ENCODE measurements around the gene AGTPBP1.
"Not testable (repeated sequence)": the region's sequence is repeated elsewhere in the genome, so short reads cannot be mapped to it uniquely, and the experiment has no call there.

The AGTPBP1 gene

GRCh38 chr9:85610074-85610860 is 131.5 kb downstream of the AGTPBP1 start:
- no peak for DNase-seq

GRCh38 chr9:85605905-85606304 is 135.8 kb downstream of the AGTPBP1 start:
- no peak for DNase-seq

- DNase-seq: no peak
These were observed 137.8 kb downstream of the AGTPBP1 start for GRCh38 chr9:85603936-85604335.

GRCh38 chr9:85602742-85603141 is 139.0 kb downstream of the AGTPBP1 start:
- no peak for DNase-seq

GRCh38 chr9:85600675-85601263 is 141.0 kb downstream of the AGTPBP1 start:
- no peak for DNase-seq

GRCh38 chr9:85599540-85600105 is 142.1 kb downstream of the AGTPBP1 start:
- no peak for DNase-seq

- no peak for DNase-seq
These were observed 147.4 kb downstream of the AGTPBP1 start for GRCh38 chr9:85594316-85594715.

- no peak for DNase-seq
These were observed 155.1 kb downstream of the AGTPBP1 start for GRCh38 chr9:85586684-85587083.

- DNase-seq: no peak
These were observed 164.3 kb downstream of the AGTPBP1 start for GRCh38 chr9:85577353-85577952.

GRCh38 chr9:85575868-85576267 is 165.9 kb downstream of the AGTPBP1 start:
- no peak for DNase-seq

- DNase-seq: not testable (repeated sequence)
These were observed 168.2 kb downstream of the AGTPBP1 start for GRCh38 chr9:85573546-85573945.

GRCh38 chr9:85572917-85573316 is 168.8 kb downstream of the AGTPBP1 start:
- DNase-seq: not testable (repeated sequence)

- no peak for DNase-seq
These were observed 171.8 kb downstream of the AGTPBP1 start for GRCh38 chr9:85569988-85570387.

GRCh38 chr9:85559526-85559925 is 182.2 kb downstream of the AGTPBP1 start:
- no peak for DNase-seq

GRCh38 chr9:85554349-85554748 is 187.4 kb downstream of the AGTPBP1 start:
- no peak for DNase-seq

GRCh38 chr9:85553475-85553874 is 188.3 kb downstream of the AGTPBP1 start:
- DNase-seq: no peak

- no peak for DNase-seq
These were observed 194.2 kb downstream of the AGTPBP1 start for GRCh38 chr9:85547599-85547998.

- no peak for DNase-seq
These were observed 198.6 kb downstream of the AGTPBP1 start for GRCh38 chr9:85543196-85543595.

GRCh38 chr9:85541876-85542275 is 199.9 kb downstream of the AGTPBP1 start:
- no peak for DNase-seq

- no peak for DNase-seq
These were observed 205.2 kb downstream of the AGTPBP1 start for GRCh38 chr9:85536514-85536913.

GRCh38 chr9:85536076-85536475 is 205.7 kb downstream of the AGTPBP1 start:
- no peak for DNase-seq

- no peak for DNase-seq
These were observed 207.4 kb downstream of the AGTPBP1 start for GRCh38 chr9:85534340-85534739.

- DNase-seq: no peak
These were observed 208.2 kb downstream of the AGTPBP1 start for GRCh38 chr9:85533538-85533937.

- DNase-seq: no peak
These were observed 211.0 kb downstream of the AGTPBP1 start for GRCh38 chr9:85530721-85531120.

Measured in activated CD4-positive, CD25-positive, alpha-beta regulatory T cell treated with anti-CD3 and anti-CD28 coated beads, Interleukin-2, amount 50 U/mL, for 72 hours (primary cell).